ENCODE measurements around the gene LIMK2.
"Not testable (repeated sequence)": the region's sequence is repeated elsewhere in the genome, so short reads cannot be mapped to it uniquely, and the experiment has no call there.

Gene LIMK2

GRCh38 chr22:31211862-31212730 lies at the start of gene LIMK2:
Gene LIMK2, plus strand, starts transcription at chr22:31212298. Its CDS starts 111 bp downstream, at chr22:31212409.
- DNase-seq (ENCODE audit: low read depth) = peak; percentile 98

- DNase-seq (ENCODE audit: low read depth) = no peak
Observed at GRCh38 chr22:31170971-31171370, 41.1 kb upstream of the LIMK2 start.

- DNase-seq (ENCODE audit: low read depth) = not testable (repeated sequence)
Observed at GRCh38 chr22:31171734-31172133, 40.4 kb upstream of the LIMK2 start.

- no peak for DNase-seq (ENCODE audit: low read depth)
Observed at GRCh38 chr22:31173386-31174145, 38.5 kb upstream of the LIMK2 start.

GRCh38 chr22:31176923-31177322 lies 35.2 kb upstream of the LIMK2 start:
- no peak for DNase-seq (ENCODE audit: low read depth)

DNA sequence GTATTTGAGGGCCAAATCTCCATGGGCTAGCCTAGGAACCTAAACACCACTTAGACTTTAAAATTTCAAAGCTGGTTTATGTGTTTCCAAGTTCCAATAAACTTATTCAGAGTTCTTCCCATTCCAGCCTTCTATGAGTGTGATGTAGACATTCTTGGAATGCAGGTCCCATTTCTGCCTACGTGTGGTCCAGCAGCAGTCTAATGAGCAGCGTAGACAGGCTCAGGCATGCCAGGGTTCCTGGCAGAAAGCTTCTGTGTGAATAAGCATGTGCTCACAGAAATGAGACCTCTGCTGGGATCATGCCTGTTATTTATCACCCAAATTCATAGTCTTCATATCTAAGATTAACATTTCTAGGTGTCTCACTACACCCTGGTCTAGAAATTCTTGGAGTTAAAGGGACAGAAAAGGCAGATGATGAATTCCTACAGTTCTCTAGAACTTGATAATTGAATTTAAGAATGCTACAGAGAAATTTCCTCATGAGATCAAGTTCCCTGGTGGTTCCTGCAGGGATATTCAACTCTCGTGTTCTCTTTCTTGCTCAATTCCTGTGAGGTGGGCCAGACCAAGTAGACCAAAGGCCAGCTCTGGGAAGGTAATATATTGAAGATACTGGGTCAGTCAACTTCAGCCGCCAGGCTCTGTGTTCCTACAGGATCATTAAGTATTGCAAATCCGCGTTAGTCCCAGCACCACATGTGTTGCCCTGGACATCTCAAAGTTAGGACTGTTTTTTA lies 34.5 kb upstream of the LIMK2 start:
- DNase-seq (ENCODE audit: low read depth) = no peak

DNA sequence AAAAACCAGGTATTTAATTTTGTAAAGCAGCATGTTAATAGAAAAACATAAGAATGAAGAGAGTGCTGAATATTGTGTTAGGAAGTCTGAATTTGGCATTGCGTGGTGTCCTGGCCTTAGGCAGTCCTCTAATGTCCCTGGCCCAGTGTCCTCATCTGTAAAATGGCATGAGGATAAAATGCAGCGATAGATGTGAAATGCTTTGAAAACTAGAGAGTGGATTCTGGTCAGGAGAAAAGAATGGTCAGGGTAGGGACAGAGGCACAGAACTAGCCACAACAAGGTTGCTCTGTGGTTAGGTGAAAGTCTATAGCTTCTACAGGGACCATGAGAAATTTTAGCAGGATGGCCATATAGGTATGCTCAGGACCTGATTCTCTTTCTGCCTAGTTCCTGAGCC lies 33.2 kb upstream of the LIMK2 start:
- DNase-seq (ENCODE audit: low read depth) = no peak

- DNase-seq (ENCODE audit: low read depth) = no peak
Observed at GRCh38 chr22:31179345-31179744, 32.8 kb upstream of the LIMK2 start.

DNA sequence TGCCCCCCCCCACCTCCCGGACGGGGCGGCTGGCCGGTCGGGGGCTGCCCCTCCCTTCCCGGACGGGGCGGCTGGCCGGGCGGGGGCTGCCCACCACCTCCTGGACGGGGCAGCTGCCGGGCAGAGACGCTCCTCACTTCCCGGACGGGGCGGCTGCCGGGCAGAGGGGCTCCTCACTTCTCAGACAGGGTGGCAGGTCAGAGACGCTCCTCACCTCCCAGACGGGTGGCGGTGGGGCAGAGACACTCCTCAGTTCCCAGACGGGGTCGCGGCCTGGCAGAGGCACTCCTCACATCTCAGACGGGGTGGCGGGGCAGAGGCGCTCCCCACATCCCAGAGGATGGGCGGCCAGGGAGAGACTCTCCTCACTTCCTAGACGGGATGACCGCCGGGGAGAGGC lies 28.1 kb upstream of the LIMK2 start:
- DNase-seq (ENCODE audit: low read depth) = no peak

- no peak for DNase-seq (ENCODE audit: low read depth)
Observed at GRCh38 chr22:31185056-31185455, 27.0 kb upstream of the LIMK2 start.

DNA sequence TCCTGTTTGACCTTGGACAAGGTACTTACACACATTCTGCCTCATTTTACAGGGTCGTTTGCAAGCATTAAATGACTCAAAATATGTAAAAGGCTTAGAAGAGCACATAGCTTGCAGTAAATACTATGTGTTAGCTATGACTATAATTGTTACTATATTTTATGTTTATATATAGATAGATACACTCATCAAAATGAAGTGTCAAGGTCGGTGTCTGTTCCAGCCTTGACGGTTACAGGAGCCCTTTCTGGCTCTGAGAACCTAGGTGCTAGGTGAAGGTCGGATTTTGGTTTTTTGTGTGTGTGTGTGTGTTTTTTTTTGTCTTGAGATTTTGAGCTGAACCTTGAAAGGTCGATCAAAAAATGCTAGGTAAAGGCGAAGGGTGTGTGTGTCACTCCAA lies 24.5 kb upstream of the LIMK2 start:
- DNase-seq (ENCODE audit: low read depth) = no peak

DNA sequence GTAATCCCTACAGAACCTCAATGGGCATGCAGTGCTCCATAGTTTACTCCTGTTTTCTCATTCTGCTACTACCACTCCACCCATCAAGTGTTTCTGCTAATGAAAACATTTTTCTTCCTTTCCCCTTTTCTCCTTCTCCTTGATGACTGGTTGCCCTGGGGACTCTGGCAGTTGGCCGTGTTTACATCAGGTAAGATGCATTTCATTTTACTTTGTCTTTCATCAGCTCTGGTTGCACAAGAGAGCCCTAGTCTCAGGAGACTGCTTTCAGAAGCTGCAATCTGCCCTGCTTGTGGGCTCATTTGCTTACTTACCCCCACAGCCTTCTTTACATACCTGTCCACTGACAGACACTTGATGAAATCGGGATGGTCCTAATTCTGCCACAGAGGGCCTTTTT lies 19.6 kb upstream of the LIMK2 start:
- DNase-seq (ENCODE audit: low read depth) = no peak

DNA sequence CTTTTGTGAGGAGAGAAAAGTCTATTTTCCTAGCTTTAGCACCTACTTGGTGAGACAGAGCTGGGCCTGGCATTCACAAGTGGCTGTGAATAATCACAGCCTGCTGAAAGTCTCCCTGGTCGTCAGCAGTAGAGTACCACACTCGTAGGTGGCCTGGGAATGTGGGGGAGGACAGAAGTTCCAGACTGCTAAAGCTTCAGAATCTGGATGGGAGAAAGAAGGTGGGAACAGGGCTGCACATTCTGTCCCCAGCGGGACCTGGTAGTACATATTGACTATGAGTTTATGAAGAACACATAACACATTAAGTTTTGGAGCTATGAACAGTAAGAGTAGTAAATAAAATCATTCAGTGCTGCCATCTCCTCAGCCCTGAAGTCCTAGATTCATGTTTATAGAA lies 19.0 kb upstream of the LIMK2 start:
- no peak for DNase-seq (ENCODE audit: low read depth)

DNA sequence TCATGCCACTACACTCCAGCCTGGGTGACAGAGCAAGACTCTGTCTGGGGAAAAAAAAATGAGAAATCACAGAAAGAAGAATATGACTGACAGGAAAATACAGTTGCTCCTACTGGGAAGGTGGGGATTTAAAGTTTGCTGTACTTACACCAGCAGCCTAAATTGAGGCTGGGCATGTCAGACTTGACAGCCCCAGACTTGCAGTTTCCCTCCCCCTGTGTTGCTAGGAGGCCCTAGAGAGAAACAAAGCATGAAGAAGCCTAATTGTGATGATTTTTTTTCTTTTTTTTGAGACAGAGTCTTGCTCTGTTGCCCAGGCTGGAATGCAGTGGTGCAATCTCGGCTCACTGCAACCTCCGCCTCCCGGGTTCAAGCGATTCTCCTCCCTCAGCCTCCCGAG lies 17.4 kb upstream of the LIMK2 start:
- not testable (repeated sequence) for DNase-seq (ENCODE audit: low read depth)

GRCh38 chr22:31199187-31199586 lies 12.9 kb upstream of the LIMK2 start:
- no peak for DNase-seq (ENCODE audit: low read depth)

DNA sequence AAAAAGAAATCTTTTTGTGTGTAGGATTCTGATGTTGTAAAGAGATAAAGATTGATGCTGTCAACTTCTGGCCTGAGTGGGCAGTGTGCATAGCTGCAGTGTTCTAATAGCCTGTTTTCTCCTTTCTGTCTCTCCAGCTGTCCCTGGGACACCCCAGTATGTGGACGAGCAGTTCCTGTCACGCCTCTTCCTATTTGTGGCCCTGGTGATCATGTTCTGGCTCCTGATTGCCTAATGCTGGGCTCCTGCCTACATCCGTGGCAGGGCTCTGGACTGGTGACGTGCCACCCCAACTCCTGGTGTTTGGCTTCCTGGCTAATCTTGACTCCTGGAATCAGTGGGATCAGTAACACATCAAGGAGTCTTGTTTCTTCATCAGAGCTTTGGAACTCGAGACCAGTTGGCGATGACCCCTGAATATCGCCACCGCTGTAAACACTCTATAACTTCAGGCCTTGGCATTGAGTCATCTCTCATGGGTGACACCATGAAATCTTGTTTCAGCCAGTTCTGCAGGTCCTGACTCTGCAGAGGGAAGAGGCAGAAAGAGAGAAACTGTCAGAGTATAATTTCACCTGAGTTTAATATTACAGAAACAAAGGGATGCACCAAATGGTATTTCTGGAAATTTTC lies 7.6 kb upstream of the LIMK2 start:
- not testable (repeated sequence) for DNase-seq (ENCODE audit: low read depth)

DNA sequence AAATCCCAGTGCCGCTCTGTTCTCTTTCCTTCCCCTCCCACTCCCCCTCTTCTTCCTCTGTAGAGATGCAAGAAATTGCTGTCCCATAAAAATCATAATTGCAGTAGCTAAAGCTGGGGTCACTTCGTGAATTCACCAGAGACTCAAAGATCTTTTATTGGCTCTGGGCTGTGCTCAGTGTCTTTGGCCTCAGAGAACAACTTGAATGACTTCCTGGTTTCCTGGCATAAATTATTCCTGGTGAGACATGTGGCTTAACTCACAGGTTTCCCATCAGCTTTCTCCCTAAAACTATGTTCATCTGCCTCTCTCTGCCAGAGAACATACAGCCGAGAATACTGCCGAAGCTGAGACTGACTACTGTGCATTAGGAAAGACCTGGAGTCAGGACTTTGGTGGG lies 7.0 kb upstream of the LIMK2 start:
- DNase-seq (ENCODE audit: low read depth) = not testable (repeated sequence)

GRCh38 chr22:31206460-31206859 lies 5.6 kb upstream of the LIMK2 start:
- not testable (repeated sequence) for DNase-seq (ENCODE audit: low read depth)

DNA sequence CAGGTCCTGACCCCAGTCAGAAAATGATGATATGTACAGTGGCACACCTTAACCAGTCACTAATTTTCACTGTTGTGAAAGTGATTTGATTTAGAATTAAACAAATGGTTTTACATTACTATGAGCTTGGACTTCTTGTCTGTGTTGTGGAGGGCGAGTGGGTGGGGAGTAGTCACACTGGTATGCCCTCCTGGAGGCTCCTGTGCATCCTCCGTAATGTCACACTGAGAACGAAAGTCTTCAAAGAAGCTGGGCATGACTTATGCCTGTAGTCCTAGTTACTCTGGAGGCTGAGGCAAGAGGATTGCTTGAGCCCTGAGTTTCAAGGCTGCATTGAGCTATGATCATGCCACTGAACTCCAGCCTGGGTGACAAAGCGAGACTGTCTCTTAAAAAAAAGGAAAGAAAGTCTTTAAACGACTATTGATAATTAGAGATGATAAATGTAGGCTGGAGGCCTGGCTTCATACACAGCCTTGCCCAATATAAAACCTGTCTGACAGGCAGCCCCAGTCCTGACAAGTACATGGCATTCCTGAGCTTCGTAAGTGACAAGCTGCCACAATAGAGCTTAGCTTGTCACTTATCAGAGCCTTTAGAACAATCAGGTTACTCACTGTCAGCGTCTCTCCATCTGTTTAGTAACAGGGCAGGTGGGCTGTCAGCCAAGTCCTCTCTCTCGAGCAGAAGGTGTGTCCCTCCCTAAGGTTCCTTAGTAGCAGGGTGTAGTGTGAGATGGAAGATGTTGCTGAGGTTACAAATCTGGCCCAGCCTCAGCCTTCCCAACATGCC lies 5.0 kb upstream of the LIMK2 start:
- no peak for DNase-seq (ENCODE audit: low read depth)

DNA sequence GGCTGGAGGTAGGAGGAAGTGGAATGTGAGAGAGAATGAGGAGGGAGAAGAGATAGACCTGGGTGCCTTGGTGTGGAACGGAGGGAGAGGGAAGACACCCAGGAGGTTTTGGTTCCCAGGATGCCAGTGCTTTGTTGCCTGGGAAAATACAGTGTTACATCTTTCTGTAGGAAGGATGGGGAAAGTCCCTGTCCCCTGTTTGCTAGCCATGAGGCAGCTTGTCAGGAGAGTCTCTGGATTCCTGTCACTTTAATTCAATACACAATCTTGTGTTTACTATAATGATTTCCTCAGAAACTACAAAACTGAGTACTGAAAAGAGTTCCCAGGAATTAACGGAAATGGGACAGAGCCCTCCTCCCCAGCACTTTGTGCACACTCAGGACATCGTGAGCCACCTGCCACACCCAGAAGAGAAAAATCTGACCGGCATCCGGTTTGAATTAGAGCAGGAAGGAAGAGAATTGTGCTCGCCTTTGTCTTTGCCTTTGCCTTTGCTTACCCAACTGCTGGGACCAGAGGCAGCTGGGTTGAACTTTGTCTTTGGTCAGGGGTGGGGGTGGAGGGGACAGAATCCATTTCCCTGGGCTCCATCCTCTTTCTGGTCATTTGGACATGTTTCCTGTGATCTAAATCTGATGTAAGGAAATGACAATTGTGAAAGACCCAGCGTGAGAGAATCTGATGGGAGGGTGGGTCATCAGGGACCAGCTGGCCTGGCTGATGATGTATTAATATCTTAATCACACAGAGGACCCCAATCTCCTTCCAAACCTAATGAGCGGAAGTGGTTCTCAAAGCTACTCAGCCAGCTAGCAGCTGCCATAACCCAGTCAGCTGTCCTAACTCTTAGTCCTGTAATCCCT lies 1.3 kb upstream of the LIMK2 start:
- no peak for DNase-seq (ENCODE audit: low read depth)

Data from activated T-helper 1 cell treated with Interleukin-2 at 50 U/mL for 16 hours (primary cell).